Mesenchymal stem cell (in vitro differentiated cells and primary cell): ENCODE results near the gene PPP1R13B.

Experiments
- DNase-seq: peaks from one replicate; pipeline ENCODE4 v3.0.0-alpha.2; 2013
- H2AFZ ChIP-seq: one replicate; pipeline ENCODE4 v1.6.1; 2013; ENCODE audit warnings: low read depth, mild to moderate bottlenecking, control low read depth, inconsistent platforms, low read length, moderate library complexity
- H2AK5ac ChIP-seq: 2 replicates; pipeline ENCODE4 v1.6.1; 2013; ENCODE audit warnings: low read length, moderate library complexity, mild to moderate bottlenecking, inconsistent platforms; ENCODE audit not compliant: severe bottlenecking
- H2BK120ac ChIP-seq: one replicate; pipeline ENCODE4 v1.6.1; 2013; ENCODE audit warnings: low read depth, mild to moderate bottlenecking, inconsistent platforms, low read length, moderate library complexity
- H2BK12ac ChIP-seq, 2 experiments: one replicate each; pipeline ENCODE4 v1.6.1; 2013; ENCODE audit warnings: inconsistent platforms in 2 of 2, low read length in 2 of 2, mild to moderate bottlenecking in 2 of 2, moderate library complexity in 2 of 2, control low read depth in 1 of 2
- H2BK15ac ChIP-seq: one replicate; pipeline ENCODE4 v1.6.1; 2013; ENCODE audit warnings: mild to moderate bottlenecking, low read depth, inconsistent platforms; ENCODE audit not compliant: poor library complexity, severe bottlenecking
- H2BK5ac ChIP-seq: 2 replicates; pipeline ENCODE4 v1.6.1; 2013; ENCODE audit warnings: low read depth, mild to moderate bottlenecking, low read length, control low read depth, inconsistent platforms; ENCODE audit not compliant: poor library complexity, severe bottlenecking
- H3K14ac ChIP-seq, 2 experiments: one replicate each; pipeline ENCODE4 v1.6.1; 2013; ENCODE audit warnings: inconsistent platforms in 2 of 2, low read length in 2 of 2, control low read depth in 1 of 2, mild to moderate bottlenecking in 1 of 2, moderate library complexity in 1 of 2
- H3K18ac ChIP-seq, 2 experiments: one replicate each; pipeline ENCODE4 v1.6.1; 2013; ENCODE audit warnings: inconsistent platforms in 2 of 2, low read length in 2 of 2, control low read depth in 1 of 2, low read depth in 1 of 2, mild to moderate bottlenecking in 1 of 2
- H3K23ac ChIP-seq, 2 experiments: one replicate each; pipeline ENCODE4 v1.6.1; 2013; ENCODE audit warnings: inconsistent platforms in 2 of 2, low read length in 2 of 2, mild to moderate bottlenecking in 2 of 2, moderate library complexity in 2 of 2, control low read depth in 1 of 2
- H3K27ac ChIP-seq: 2 replicates; pipeline ENCODE4 v1.5.1; 2013; ENCODE audit warnings: mild to moderate bottlenecking, moderate library complexity, low read length, control low read depth, inconsistent platforms; ENCODE audit not compliant: poor library complexity, severe bottlenecking
- H3K27me3 ChIP-seq, 2 experiments: 2 replicates each; pipeline versions ENCODE4 v1.6.1 to v1.7.0; 2013; ENCODE audit warnings: low read length in 2 of 2, mild to moderate bottlenecking in 2 of 2, moderate library complexity in 2 of 2, control low read depth in 1 of 2, inconsistent platforms in 1 of 2; ENCODE audit not compliant: control insufficient read depth in 1 of 2, insufficient read depth in 1 of 2
- H3K36me3 ChIP-seq, 2 experiments: 2 replicates each; pipeline versions ENCODE4 v1.6.1 to v1.7.0; 2013; ENCODE audit warnings: low read length in 2 of 2, control low read depth in 1 of 2, inconsistent platforms in 1 of 2, low read depth in 1 of 2, mild to moderate bottlenecking in 1 of 2; ENCODE audit not compliant: insufficient read depth in 2 of 2, control insufficient read depth in 1 of 2
- H3K4ac ChIP-seq, 2 experiments: one replicate each; pipeline ENCODE4 v1.6.1; 2013; ENCODE audit warnings: inconsistent platforms in 2 of 2, low read length in 2 of 2, mild to moderate bottlenecking in 2 of 2, moderate library complexity in 2 of 2, control low read depth in 1 of 2, low read depth in 1 of 2
- H3K4me1 ChIP-seq: 2 replicates; pipeline ENCODE4 v1.6.1; 2013; ENCODE audit warnings: low read depth, low read length, control low read depth; ENCODE audit not compliant: control insufficient read depth, insufficient read depth
- H3K4me2 ChIP-seq: 2 replicates; pipeline ENCODE4 v1.6.1; 2013; ENCODE audit warnings: low read length, mild to moderate bottlenecking, inconsistent platforms; ENCODE audit not compliant: poor library complexity, severe bottlenecking
- H3K4me3 ChIP-seq, 2 experiments: 2 replicates each; pipeline versions ENCODE4 v1.5.1 to v1.7.0; 2013; ENCODE audit warnings: low read length in 2 of 2, mild to moderate bottlenecking in 2 of 2, control low read depth in 1 of 2, low read depth in 1 of 2; ENCODE audit not compliant: insufficient read depth in 1 of 2
- H3K79me1 ChIP-seq: replicated peaks from 2 replicates; pipeline ENCODE4 v1.6.1; 2013; ENCODE audit warnings: mild to moderate bottlenecking, control low read depth, low read length, inconsistent platforms; ENCODE audit not compliant: poor library complexity, severe bottlenecking
- H3K9ac ChIP-seq: 2 replicates; pipeline ENCODE4 v1.7.0; 2013; ENCODE audit warnings: mild to moderate bottlenecking, low read length, moderate library complexity
- H3K9me3 ChIP-seq: 2 replicates; pipeline ENCODE4 v1.7.0; 2013; ENCODE audit warnings: mild to moderate bottlenecking, low read length; ENCODE audit not compliant: control insufficient read depth
- H4K8ac ChIP-seq: one replicate; pipeline ENCODE4 v1.6.1; 2013; ENCODE audit warnings: inconsistent platforms, mild to moderate bottlenecking, low read length, moderate library complexity
- H4K91ac ChIP-seq: one replicate; pipeline ENCODE4 v1.6.1; 2013; ENCODE audit warnings: mild to moderate bottlenecking, low read length, inconsistent platforms
- WGBS: methylation state at CpG from one replicate; pipeline ENCODE4 v1.1.7; 2013; ENCODE audit warnings: mixed read lengths; 5-methylcytosine and 5-hydroxymethylcytosine counted together

PPP1R13B gene

GRCh38 chr14:103707329-103708263, 139.8 kb downstream of the PPP1R13B start:
- no peak overlapping the region for H2AK5ac ChIP-seq
- no peak overlapping the region for H3K9ac ChIP-seq
- no peak overlapping the region for H4K8ac ChIP-seq
- no peaks in the 10 kb centered on the region for H3K27me3 ChIP-seq
- peaks cover 43% of the 10 kb centered on the region for H3K79me1 ChIP-seq
- no peaks in the 10 kb centered on the region for H3K9me3 ChIP-seq
- no peak overlapping the region for H2BK5ac ChIP-seq
- H3K18ac ChIP-seq = no peak overlapping the region
- H3K4ac ChIP-seq = no peak overlapping the region
- no peak overlapping the region for H3K23ac ChIP-seq
- no peak overlapping the region for H2BK12ac ChIP-seq
- WGBS = 97% methylated on average over 28 of the region's 29 CpGs
- H3K4me3 ChIP-seq = no peak overlapping the region
- DNase-seq = no peak
- peak overlapping the region; percentile 52 for H4K91ac ChIP-seq
- no peak overlapping the region for H3K14ac ChIP-seq
- peaks cover 70 to 82% of the 10 kb centered on the region in 2 experiments for H3K36me3 ChIP-seq
- peaks cover 8% of the 10 kb centered on the region for H3K4me1 ChIP-seq
- no peak overlapping the region for H2AFZ ChIP-seq
- no peak overlapping the region for H2BK15ac ChIP-seq
- no peak overlapping the region for H2BK120ac ChIP-seq
- H3K4me2 ChIP-seq = no peak overlapping the region
- no peak overlapping the region for H3K27ac ChIP-seq

GRCh38 chr14:103706551-103707328, 140.6 kb downstream of the PPP1R13B start:
- WGBS = 97% methylated on average over 39 of the region's 41 CpGs
- Histone ChIP-seq H2BK15ac (no peak overlapping the region), H2AK5ac (no peak overlapping the region), H3K4me3 (no peak overlapping the region), H3K9ac (no peak overlapping the region), H3K4ac (no peak overlapping the region), H3K23ac (no peak overlapping the region), H3K4me2 (no peak overlapping the region), H2AFZ (no peak overlapping the region), H3K18ac (no peak overlapping the region), H3K27ac (no peak overlapping the region), H3K14ac (no peak overlapping the region), H2BK12ac (no peak overlapping the region), H2BK5ac (no peak overlapping the region), H3K79me1 (peaks cover 50% of the 10 kb centered on the region), H3K4me1 (peaks cover 7% of the 10 kb centered on the region), H3K27me3 (no peaks in the 10 kb centered on the region), H4K8ac (no peak overlapping the region), H4K91ac (peak overlapping the region; percentile 60), H3K9me3 (no peaks in the 10 kb centered on the region), H3K36me3 (peaks cover 79 to 83% of the 10 kb centered on the region in 2 experiments), H2BK120ac (no peak overlapping the region)
- no peak for DNase-seq

DNA sequence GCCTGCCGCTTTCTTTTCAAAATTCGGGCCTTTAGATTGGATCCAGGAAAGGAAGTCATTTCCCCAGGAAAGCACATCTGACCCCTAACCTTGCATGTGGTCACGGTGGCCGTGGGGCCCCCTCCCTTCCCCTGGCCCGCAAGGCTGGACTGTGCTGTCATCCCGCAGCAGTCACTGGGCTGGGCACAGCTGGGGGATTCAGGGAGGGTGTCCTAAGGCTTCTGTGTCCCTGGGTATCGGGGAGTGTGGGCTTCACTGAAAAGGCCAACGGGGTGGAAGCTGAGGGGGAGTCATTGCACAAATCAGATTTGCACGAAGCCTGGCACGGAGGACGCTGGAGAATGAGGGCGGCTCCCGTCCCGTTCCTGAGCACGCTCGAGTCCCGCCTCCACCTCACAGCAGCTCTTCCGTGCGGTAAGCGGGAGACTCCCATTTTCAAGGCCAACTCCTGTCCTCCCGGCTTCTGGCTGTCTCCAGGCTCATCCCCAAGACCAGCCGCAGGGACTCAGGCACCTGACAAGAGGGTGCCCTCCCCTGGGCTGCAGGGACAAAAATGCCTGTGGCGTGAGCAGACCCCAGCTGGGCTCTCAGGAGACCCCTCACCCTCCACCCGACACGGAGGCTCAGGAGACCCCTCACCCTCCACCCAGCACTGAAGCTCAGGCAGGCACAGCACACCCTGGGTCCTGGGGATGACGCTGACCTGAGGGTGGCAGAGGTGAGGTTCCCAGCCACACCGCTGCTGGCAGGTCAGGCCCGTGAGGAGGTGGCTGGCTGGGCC, 141.7 kb downstream of the PPP1R13B start:
- no peak overlapping the region for H3K27ac ChIP-seq
- no peak overlapping the region for H2AFZ ChIP-seq
- H3K4ac ChIP-seq = no peak overlapping the region
- peaks cover 85 to 91% of the 10 kb centered on the region in 2 experiments for H3K36me3 ChIP-seq
- no peak for DNase-seq
- peak overlapping the region in 1 of 2 experiments; percentile 14 for H3K4me3 ChIP-seq
- no peak overlapping the region for H3K14ac ChIP-seq
- H3K23ac ChIP-seq = no peak overlapping the region
- H2BK12ac ChIP-seq = no peak overlapping the region
- H3K4me1 ChIP-seq = peaks cover 7% of the 10 kb centered on the region
- no peak overlapping the region for H2BK5ac ChIP-seq
- H3K9me3 ChIP-seq = no peaks in the 10 kb centered on the region
- no peak overlapping the region for H4K91ac ChIP-seq
- no peak overlapping the region for H3K9ac ChIP-seq
- H3K4me2 ChIP-seq = no peak overlapping the region
- no peak overlapping the region for H2BK15ac ChIP-seq
- H3K18ac ChIP-seq = no peak overlapping the region
- H3K79me1 ChIP-seq = peaks cover 52% of the 10 kb centered on the region
- WGBS = 88% methylated on average over 27 of the region's 28 CpGs
- no peak overlapping the region for H2AK5ac ChIP-seq
- no peaks in the 10 kb centered on the region for H3K27me3 ChIP-seq
- no peak overlapping the region for H2BK120ac ChIP-seq
- no peak overlapping the region for H4K8ac ChIP-seq
